ENCODE data around the gene IL10RB.

Gene IL10RB

GRCh38 chr21:33291686-33292085 lies 25.5 kb downstream of the IL10RB start:
- H3K4me1 Mint-ChIP-seq = peaks cover 8 to 20% of the 10 kb centered on the region in 2 donors
- ATAC-seq (replicated peaks) = no peak
- no peaks in the 10 kb centered on the region for H3K9me3 Mint-ChIP-seq
- DNase-seq = no peak
- H3K27me3 Mint-ChIP-seq = no peaks in the 10 kb centered on the region
- H3K27ac Mint-ChIP-seq = no peak overlapping the region
- no peak overlapping the region for H3K4me3 Mint-ChIP-seq
- H3K36me3 Mint-ChIP-seq = peaks cover 58 to 67% of the 10 kb centered on the region in 2 donors

- no peak for ATAC-seq (replicated peaks)
- Mint-ChIP-seq H3K27ac (no peak overlapping the region), H3K9me3 (no peaks in the 10 kb centered on the region), H3K4me3 (no peak overlapping the region), H3K36me3 (peaks cover 59 to 66% of the 10 kb centered on the region in 2 donors), H3K27me3 (no peaks in the 10 kb centered on the region), H3K4me1 (peaks cover 13 to 27% of the 10 kb centered on the region in 2 donors)
- no peak for DNase-seq
Observed at GRCh38 chr21:33292724-33293123, 26.6 kb downstream of the IL10RB start.

- no peak for DNase-seq
- Mint-ChIP-seq H3K36me3 (peaks cover 58 to 62% of the 10 kb centered on the region in 2 donors), H3K4me1 (peaks cover 15 to 31% of the 10 kb centered on the region in 2 donors), H3K9me3 (no peaks in the 10 kb centered on the region), H3K4me3 (no peak overlapping the region), H3K27ac (no peak overlapping the region), H3K27me3 (no peaks in the 10 kb centered on the region)
- ATAC-seq (replicated peaks) = no peak
Observed at GRCh38 chr21:33293136-33293535, 27.0 kb downstream of the IL10RB start.

GRCh38 chr21:33293811-33294216 lies 27.6 kb downstream of the IL10RB start:
- Mint-ChIP-seq H3K27ac (peak overlapping the region; percentile 57), H3K4me3 (no peak overlapping the region), H3K27me3 (no peaks in the 10 kb centered on the region), H3K9me3 (no peaks in the 10 kb centered on the region), H3K36me3 (peaks cover 52 to 56% of the 10 kb centered on the region in 2 donors), H3K4me1 (peaks cover 17 to 37% of the 10 kb centered on the region in 2 donors)
- DNase-seq (no peak), ATAC-seq (replicated peaks) (no peak)

GRCh38 chr21:33296156-33296555 lies 30.0 kb downstream of the IL10RB start:
- Mint-ChIP-seq H3K9me3 (no peaks in the 10 kb centered on the region), H3K27ac (peak overlapping the region; percentile 91), H3K4me1 (peaks cover 37 to 60% of the 10 kb centered on the region in 2 donors), H3K27me3 (no peaks in the 10 kb centered on the region), H3K36me3 (peaks cover 43 to 52% of the 10 kb centered on the region in 2 donors), H3K4me3 (peak overlapping the region in 1 of 2 donors; percentile 54)
- ATAC-seq (replicated peaks) (peak; percentile 47 to 65), DNase-seq (peak; percentile 31)

- H3K4me3 Mint-ChIP-seq = peak overlapping the region; percentile 20 to 70
- peak; percentile 67 for DNase-seq
- peaks cover 58 to 82% of the 10 kb centered on the region in 2 donors for H3K4me1 Mint-ChIP-seq
- no peaks in the 10 kb centered on the region for H3K27me3 Mint-ChIP-seq
- no peaks in the 10 kb centered on the region for H3K9me3 Mint-ChIP-seq
- peak; percentile 94 to 95 for ATAC-seq (replicated peaks)
- peaks cover 19 to 29% of the 10 kb centered on the region in 2 donors for H3K36me3 Mint-ChIP-seq
- peak overlapping the region; percentile 89 for H3K27ac Mint-ChIP-seq
Observed at GRCh38 chr21:33299181-33299752, 33.1 kb downstream of the IL10RB start.

GRCh38 chr21:33300701-33301631 lies 34.8 kb downstream of the IL10RB start:
- Mint-ChIP-seq H3K4me3 (peak overlapping the region in 1 of 2 donors; percentile 19), H3K4me1 (peaks cover 66 to 85% of the 10 kb centered on the region in 2 donors), H3K36me3 (peaks cover 11 to 20% of the 10 kb centered on the region in 2 donors), H3K27ac (peak overlapping the region; percentile 67), H3K27me3 (no peaks in the 10 kb centered on the region), H3K9me3 (no peaks in the 10 kb centered on the region)
- DNase-seq (no peak), ATAC-seq (replicated peaks) (no peak)

- Mint-ChIP-seq H3K27ac (peak overlapping the region; percentile 56), H3K9me3 (no peaks in the 10 kb centered on the region), H3K36me3 (peaks cover 5 to 14% of the 10 kb centered on the region in 2 donors), H3K27me3 (no peaks in the 10 kb centered on the region), H3K4me1 (peaks cover 59 to 79% of the 10 kb centered on the region in 2 donors), H3K4me3 (no peak overlapping the region)
- ATAC-seq (replicated peaks) = no peak
- no peak for DNase-seq
Observed at GRCh38 chr21:33301632-33302002, 35.5 kb downstream of the IL10RB start.

- no peak overlapping the region for H3K27ac Mint-ChIP-seq
- DNase-seq (no peak), ATAC-seq (replicated peaks) (no peak)
- peaks cover 3 to 10% of the 10 kb centered on the region in 2 donors for H3K36me3 Mint-ChIP-seq
- H3K4me1 Mint-ChIP-seq = peaks cover 61 to 79% of the 10 kb centered on the region in 2 donors
- H3K27me3 Mint-ChIP-seq = no peaks in the 10 kb centered on the region
- no peak overlapping the region for H3K4me3 Mint-ChIP-seq
- no peaks in the 10 kb centered on the region for H3K9me3 Mint-ChIP-seq
Observed at GRCh38 chr21:33302055-33302454, 35.9 kb downstream of the IL10RB start.

GRCh38 chr21:33302796-33303195 lies 36.6 kb downstream of the IL10RB start:
- Mint-ChIP-seq H3K9me3 (no peaks in the 10 kb centered on the region), H3K27ac (no peak overlapping the region), H3K4me3 (no peak overlapping the region), H3K4me1 (peaks cover 57 to 73% of the 10 kb centered on the region in 2 donors), H3K27me3 (no peaks in the 10 kb centered on the region), H3K36me3 (peaks cover 3 to 9% of the 10 kb centered on the region in 2 donors)
- DNase-seq = no peak
- ATAC-seq (replicated peaks) = no peak

GRCh38 chr21:33305344-33305671 lies 39.1 kb downstream of the IL10RB start:
- no peaks in the 10 kb centered on the region for H3K27me3 Mint-ChIP-seq
- H3K4me3 Mint-ChIP-seq = no peak overlapping the region
- ATAC-seq (replicated peaks) = no peak
- H3K27ac Mint-ChIP-seq = no peak overlapping the region
- H3K36me3 Mint-ChIP-seq = no peaks in the 10 kb centered on the region
- H3K9me3 Mint-ChIP-seq = no peaks in the 10 kb centered on the region
- peaks cover 49 to 58% of the 10 kb centered on the region in 2 donors for H3K4me1 Mint-ChIP-seq
- no peak for DNase-seq

- DNase-seq (no peak), ATAC-seq (replicated peaks) (no peak)
- H3K27me3 Mint-ChIP-seq = no peaks in the 10 kb centered on the region
- no peak overlapping the region for H3K27ac Mint-ChIP-seq
- no peaks in the 10 kb centered on the region for H3K36me3 Mint-ChIP-seq
- no peak overlapping the region for H3K4me3 Mint-ChIP-seq
- H3K4me1 Mint-ChIP-seq = peaks cover 43 to 51% of the 10 kb centered on the region in 2 donors
- no peaks in the 10 kb centered on the region for H3K9me3 Mint-ChIP-seq
Observed at GRCh38 chr21:33305938-33306337, 39.8 kb downstream of the IL10RB start.

GRCh38 chr21:33308586-33309490 lies 42.7 kb downstream of the IL10RB start:
- Mint-ChIP-seq H3K4me3 (no peak overlapping the region), H3K27me3 (no peaks in the 10 kb centered on the region), H3K36me3 (no peaks in the 10 kb centered on the region), H3K9me3 (peaks cover 0 to 2% of the 10 kb centered on the region in 2 donors), H3K27ac (no peak overlapping the region), H3K4me1 (peaks cover 30 to 39% of the 10 kb centered on the region in 2 donors)
- peak; percentile 72 for DNase-seq
- ATAC-seq (replicated peaks) = peak; percentile 95

GRCh38 chr21:33309778-33310177 lies 43.6 kb downstream of the IL10RB start:
- peaks cover 22 to 31% of the 10 kb centered on the region in 2 donors for H3K4me1 Mint-ChIP-seq
- no peak overlapping the region for H3K27ac Mint-ChIP-seq

More at GRCh38 chr21:33309778-33310177, 43.6 kb downstream of the IL10RB start:
- no peaks in the 10 kb centered on the region for H3K27me3 Mint-ChIP-seq
- ATAC-seq (replicated peaks) (no peak), DNase-seq (no peak)
- H3K9me3 Mint-ChIP-seq = peaks cover 0 to 2% of the 10 kb centered on the region in 2 donors
- H3K36me3 Mint-ChIP-seq = no peaks in the 10 kb centered on the region
- no peak overlapping the region for H3K4me3 Mint-ChIP-seq

Data from stimulated activated naive B cell treated with anti-CD40 and anti-IgM and Interleukin-4, amounts not matched to agents 10 μg/mL and 1 μg/mL and 100 μg/mL, for 72 hours (primary cell).